HepG2 (cell line): ENCODE measurements around the gene ZBTB7A. TPM values are rescaled to one million over a fixed set of nuclear protein-coding genes. Genes with fewer than 3 reads are reported as not detected.

Experiments used
- HOMEZ ChIP-seq: IDR thresholded peaks from 2 replicates; pipeline ENCODE4 v1.6.1; 2016; ENCODE audit warnings: low read depth
- HOXA3 ChIP-seq: sonication (generic); formaldehyde crosslinking; IDR thresholded peaks from 2 replicates; pipeline ENCODE4 v1.5.0; 2020; ENCODE audit warnings: missing genetic modification reagents
- IRF2 ChIP-seq: IDR thresholded peaks from 2 replicates; pipeline ENCODE4 v1.6.1; 2018; ENCODE audit warnings: missing genetic modification reagents, missing compliant biosample characterization
- IRX3 ChIP-seq: sonication (generic); formaldehyde crosslinking; IDR thresholded peaks from 2 replicates; pipeline ENCODE4 v1.8.1; 2023; ENCODE audit warnings: mild to moderate bottlenecking, low read depth, missing genetic modification reagents, borderline replicate concordance
- MAFK ChIP-seq, 2 experiments: IDR thresholded peaks in 1 of 2; conservative IDR thresholded peaks in 1 of 2; 2 replicates each; pipeline ENCODE4 v1.6.1; 2011; ENCODE audit warnings: improper control_type of control experiment in 2 of 2, low read length in 2 of 2
- MED8 ChIP-seq: sonication (generic); formaldehyde crosslinking; IDR thresholded peaks from 2 replicates; pipeline ENCODE4 v1.8.1; 2023; ENCODE audit warnings: mild to moderate bottlenecking, missing genetic modification reagents; ENCODE audit not compliant: insufficient replicate concordance
- MIER3 ChIP-seq: IDR thresholded peaks from 2 replicates; pipeline ENCODE4 v1.6.1; 2016; ENCODE audit warnings: missing compliant biosample characterization, borderline replicate concordance
- MLLT10 ChIP-seq: sonication (generic); formaldehyde crosslinking; IDR thresholded peaks from 2 replicates; pipeline ENCODE4 v1.4.0; 2020; ENCODE audit warnings: missing genetic modification reagents
- MTF1 ChIP-seq: sonication (generic); formaldehyde crosslinking; IDR thresholded peaks from 2 replicates; pipeline ENCODE4 v1.5.0; 2020; ENCODE audit warnings: missing genetic modification reagents
- MYPOP ChIP-seq: sonication (generic); formaldehyde crosslinking; IDR thresholded peaks from 2 replicates; pipeline ENCODE4 v1.8.1; 2023; ENCODE audit warnings: mild to moderate bottlenecking, moderate library complexity, missing genetic modification reagents
- ZEB1 ChIP-seq: IDR thresholded peaks from 2 replicates; pipeline ENCODE4 v1.6.1; 2012; ENCODE audit warnings: mild to moderate bottlenecking, low read depth, inconsistent platforms; ENCODE audit not compliant: insufficient replicate concordance
- ZMAT3 ChIP-seq: sonication (generic); formaldehyde crosslinking; conservative IDR thresholded peaks from 2 replicates; pipeline ENCODE4 v1.7.0; 2021; ENCODE audit warnings: missing genetic modification reagents
- ZNF329 ChIP-seq: sonication (generic); formaldehyde crosslinking; IDR thresholded peaks from 2 replicates; pipeline ENCODE4 v1.9.0; 2021; ENCODE audit warnings: low read depth, mild to moderate bottlenecking, missing genetic modification reagents
- ZNF407 ChIP-seq: sonication (generic); formaldehyde crosslinking; IDR thresholded peaks from one replicate; pipeline ENCODE4 v1.5.1; 2020; ENCODE audit warnings: mild to moderate bottlenecking, missing genetic modification reagents; ENCODE audit errors: not compliant biosample characterization
- ZNF619 ChIP-seq: sonication (generic); formaldehyde crosslinking; IDR thresholded peaks from 2 replicates; pipeline ENCODE4 v1.4.0; 2020; ENCODE audit warnings: mild to moderate bottlenecking, missing genetic modification reagents
- ZNF792 ChIP-seq: IDR thresholded peaks from 2 replicates; pipeline ENCODE4 v1.6.1; 2016
- polyA plus RNA-seq, 8 experiments: library from polyadenylated mRNA; depleted of rRNA in 3 of 8; stranded (reverse) in 7 of 8; unstranded in 1 of 8; fragments of >200 nt; fragmentation: Illumina TruSeq in 4 of 8; extraction: Trizol in 4 of 8; gene quantifications; 2 replicates each; pipeline versions ENCODE4 v1.2.1 to v1.2.3, GENCODE V29; 2011 to 2016; ENCODE audit warnings: low read depth in 4 of 8, missing spikeins in 1 of 8, mixed read lengths in 1 of 8; ENCODE audit not compliant: insufficient read depth in 1 of 8
- total RNA-seq, 5 experiments: library from RNA; depleted of rRNA; stranded (reverse); fragments of >200 nt; fragmentation: Illumina TruSeq; extraction: Trizol; gene quantifications; 2 replicates each; pipeline ENCODE4 v1.2.3, GENCODE V29; 2016; ENCODE audit warnings: low read depth in 1 of 5
- TF ChIP-seq, protein P1 (sequence below): IDR thresholded peaks from 2 replicates; pipeline ENCODE4 v1.6.1; 2016

The ZBTB7A gene
- total and polyA plus RNA-seq, 2 of the 13 experiments (the other 11 are each of a cell fraction or from before 2014, with no cell fraction given) = 3.6 to 4.0 TPM

GRCh38 chr19:4052114-4052992 is 14.3 kb downstream of the ZBTB7A start (continued):
- peak; percentile 66; the same call in 1 of the 2 replicates for TF ChIP-seq IRX3 (CRISPR knock-in tag)
- TF ChIP-seq HOXA3 (CRISPR knock-in tag) = peak; percentile 96
- TF ChIP-seq MLLT10 (CRISPR knock-in tag) = no peak
- TF ChIP-seq ZMAT3 (CRISPR knock-in tag) = peak; percentile 83; the same call in 1 of the 2 replicates
- TF ChIP-seq ZNF619 (CRISPR knock-in tag) = peak; percentile 64; the same call in 1 of the 2 replicates
- TF ChIP-seq MIER3 (CRISPR knock-in tag) = peak; percentile 68; the same call in 1 of the 2 replicates
- peak; percentile 58 for TF ChIP-seq HOMEZ (CRISPR knock-in tag)
- TF ChIP-seq MED8 = peak; percentile 68
- TF ChIP-seq MAFK (conservative IDR thresholded peaks at IDR 0.05 in 1 of 2, IDR thresholded peaks at IDR 0.05 in 1 of 2; ENCODE audit: low read length in 2 of 2) = no peak
- peak; percentile 85 for TF ChIP-seq IRF2
- TF ChIP-seq, protein P1, sequence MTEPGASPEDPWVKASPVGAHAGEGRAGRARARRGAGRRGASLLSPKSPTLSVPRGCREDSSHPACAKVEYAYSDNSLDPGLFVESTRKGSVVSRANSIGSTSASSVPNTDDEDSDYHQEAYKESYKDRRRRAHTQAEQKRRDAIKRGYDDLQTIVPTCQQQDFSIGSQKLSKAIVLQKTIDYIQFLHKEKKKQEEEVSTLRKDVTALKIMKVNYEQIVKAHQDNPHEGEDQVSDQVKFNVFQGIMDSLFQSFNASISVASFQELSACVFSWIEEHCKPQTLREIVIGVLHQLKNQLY (CRISPR knock-in tag) = peak; percentile 32; the same call in 1 of the 2 replicates
- no peak for TF ChIP-seq ZNF407 (CRISPR knock-in tag)
- TF ChIP-seq MTF1 = no peak
- no peak for TF ChIP-seq MYPOP
- TF ChIP-seq ZEB1 = no peak
- no peak for TF ChIP-seq ZNF329 (CRISPR knock-in tag)
- peak; percentile 92 for TF ChIP-seq ZNF792
